Inferior parietal cortex (tissue), 1 donor: ENCODE data around the gene OSBPL10.

ENCODE experiments used
- DNase-seq: peaks from one replicate; pipeline ENCODE4 v3.0.0-alpha.2; 2016; ENCODE audit errors: extremely low spot score

OSBPL10 gene

GRCh38 chr3:31667582-31667981, 313.5 kb downstream of the OSBPL10 start:
- no peak for DNase-seq

- no peak for DNase-seq
Measured at GRCh38 chr3:31664031-31664430, 317.0 kb downstream of the OSBPL10 start.

GRCh38 chr3:31661993-31662670, 318.9 kb downstream of the OSBPL10 start:
- DNase-seq: no peak

- DNase-seq: no peak
Measured at GRCh38 chr3:31661286-31661685, 319.8 kb downstream of the OSBPL10 start.

- no peak for DNase-seq
Measured at GRCh38 chr3:31659246-31659645, 321.8 kb downstream of the OSBPL10 start.

GRCh38 chr3:31654998-31655397, 326.1 kb downstream of the OSBPL10 start:
- no peak for DNase-seq

GRCh38 chr3:31653464-31653863, 327.6 kb downstream of the OSBPL10 start:
- DNase-seq: no peak

GRCh38 chr3:31652296-31652695, 328.8 kb downstream of the OSBPL10 start:
- no peak for DNase-seq

GRCh38 chr3:31648286-31648968, 332.6 kb downstream of the OSBPL10 start:
- DNase-seq: no peak

- no peak for DNase-seq
Measured at GRCh38 chr3:31645256-31645655, 335.8 kb downstream of the OSBPL10 start.

- DNase-seq: no peak
Measured at GRCh38 chr3:31639828-31640227, 341.2 kb downstream of the OSBPL10 start.

- no peak for DNase-seq
Measured at GRCh38 chr3:31636694-31637442, 344.2 kb downstream of the OSBPL10 start.

GRCh38 chr3:31636049-31636448, 345.0 kb downstream of the OSBPL10 start:
- no peak for DNase-seq

- no peak for DNase-seq
Measured at GRCh38 chr3:31635545-31635944, 345.5 kb downstream of the OSBPL10 start.

- no peak for DNase-seq
Measured at GRCh38 chr3:31634476-31634875, 346.6 kb downstream of the OSBPL10 start.

- no peak for DNase-seq
Measured at GRCh38 chr3:31629054-31629453, 352.0 kb downstream of the OSBPL10 start.

GRCh38 chr3:31625358-31625757, 355.7 kb downstream of the OSBPL10 start:
- no peak for DNase-seq

- no peak for DNase-seq
Measured at GRCh38 chr3:31624083-31624709, 356.9 kb downstream of the OSBPL10 start.

- no peak for DNase-seq
Measured at GRCh38 chr3:31622636-31623288, 358.3 kb downstream of the OSBPL10 start.

GRCh38 chr3:31621314-31621713, 359.7 kb downstream of the OSBPL10 start:
- DNase-seq: no peak

GRCh38 chr3:31620656-31621055, 360.4 kb downstream of the OSBPL10 start:
- no peak for DNase-seq

- DNase-seq: no peak
Measured at GRCh38 chr3:31616711-31617110, 364.4 kb downstream of the OSBPL10 start.
